ENCODE data around the gene C19orf81.

C19orf81 gene

DNA sequence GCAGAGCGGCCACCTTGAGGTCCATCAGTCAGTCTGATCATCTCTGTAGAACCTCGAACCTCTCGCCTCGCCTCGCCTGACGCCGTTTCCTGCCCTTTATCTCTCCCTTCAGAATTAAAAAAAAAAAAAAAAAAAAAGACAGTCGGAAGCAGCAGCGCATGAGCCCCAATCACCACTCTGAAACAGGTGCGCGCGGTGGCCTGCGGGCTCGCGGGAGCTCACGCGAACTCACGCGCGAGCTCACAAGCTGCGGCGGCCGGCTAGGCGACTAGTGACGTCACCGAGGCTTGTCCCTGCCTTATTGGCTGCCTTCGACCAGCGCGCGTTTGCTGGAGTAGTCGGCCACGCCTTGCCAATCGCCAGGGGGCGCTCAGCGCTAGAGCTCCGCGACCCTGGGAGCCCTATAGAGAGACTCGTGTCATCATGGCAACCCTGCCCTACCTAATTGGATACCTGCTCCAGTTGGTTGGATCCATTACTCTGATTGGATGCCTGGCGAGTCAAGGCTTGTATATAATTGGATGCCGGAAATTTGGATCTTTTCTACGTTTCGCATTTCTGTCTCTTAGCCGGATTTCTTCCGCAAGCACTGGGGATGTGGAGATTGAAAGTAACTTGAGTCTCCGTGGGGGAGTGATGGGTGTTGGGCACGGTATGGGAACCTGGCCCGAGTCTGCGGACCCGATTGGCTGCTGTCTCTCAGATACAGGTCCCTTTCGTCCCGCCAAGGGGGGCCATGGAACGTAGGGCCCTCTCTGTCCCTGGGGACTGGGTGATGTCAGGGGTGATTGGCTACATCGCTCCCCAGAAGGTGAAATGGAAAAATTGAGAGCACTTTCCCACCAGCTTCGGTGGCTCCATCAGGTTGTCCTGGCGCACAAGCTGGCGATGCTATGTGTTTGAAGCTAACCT is 41.1 kb upstream of the C19orf81 start:
- peak overlapping the region; percentile 21 for H3K4me3 ChIP-seq (ENCODE audit: low read depth, low read length)
- CTCF ChIA-PET = interaction anchor here (0.5 to 2.5 kb wide), 41 partner anchors 9 to 1072 kb away, joined by 3 to 16 read pairs (median 4); no protein-coding TSS in a partner anchor
- POLR2A ChIA-PET = interaction anchor here (0.6 to 1.0 kb wide), 11 partner anchors 18 to 1007 kb away, joined by 3 to 12 read pairs (median 6); partner anchors contain the start of genes JOSD2 and POLD1
- TF ChIP-seq KLF9 (tag by site-specific recombination; IDR thresholded peaks at IDR 0.05; ENCODE audit: low read depth) (no peak), ZBTB17 (tag by site-specific recombination; IDR thresholded peaks at IDR 0.05) (no peak), ZNF155 (tag by site-specific recombination; IDR thresholded peaks at IDR 0.05) (no peak), ZNF664 (tag by site-specific recombination; IDR thresholded peaks at IDR 0.05) (no peak), ZNF2 (tag by site-specific recombination; IDR thresholded peaks at IDR 0.05) (0 out of 2 replicates have a peak, but pooled peaks have one; percentile 34), ZFHX2 (tag by site-specific recombination; conservative IDR thresholded peaks at IDR 0.05) (no peak), ZIC2 (tag by site-specific recombination; IDR thresholded peaks at IDR 0.05) (no peak), ZNF248 (tag by site-specific recombination; IDR thresholded peaks at IDR 0.05) (no peak), ZNF558 (tag by site-specific recombination; IDR thresholded peaks at IDR 0.05) (no peak), ZNF175 (tag by site-specific recombination; IDR thresholded peaks at IDR 0.05) (no peak), ZNF366 (tag by site-specific recombination; conservative IDR thresholded peaks at IDR 0.05) (no peak), ZNF548 (tag by site-specific recombination; IDR thresholded peaks at IDR 0.05) (no peak), HOXD13 (CRISPR knock-in tag; IDR thresholded peaks at IDR 0.05; ENCODE audit: borderline replicate concordance) (no peak), ZNF311 (tag by site-specific recombination; IDR thresholded peaks at IDR 0.05; ENCODE audit: borderline replicate concordance) (no peak), KLF10 (tag by site-specific recombination; IDR thresholded peaks at IDR 0.05) (no peak), EGR2 (tag by site-specific recombination; IDR thresholded peaks at IDR 0.05; ENCODE audit: low read depth) (no peak), ZNF76 (tag by site-specific recombination; IDR thresholded peaks at IDR 0.05; ENCODE audit: borderline replicate concordance, low read depth) (no peak), ZNF184 (tag by site-specific recombination; IDR thresholded peaks at IDR 0.05) (no peak), ZEB2 (tag by site-specific recombination; IDR thresholded peaks at IDR 0.05) (no peak)
- TF ChIP-seq, protein P1, sequence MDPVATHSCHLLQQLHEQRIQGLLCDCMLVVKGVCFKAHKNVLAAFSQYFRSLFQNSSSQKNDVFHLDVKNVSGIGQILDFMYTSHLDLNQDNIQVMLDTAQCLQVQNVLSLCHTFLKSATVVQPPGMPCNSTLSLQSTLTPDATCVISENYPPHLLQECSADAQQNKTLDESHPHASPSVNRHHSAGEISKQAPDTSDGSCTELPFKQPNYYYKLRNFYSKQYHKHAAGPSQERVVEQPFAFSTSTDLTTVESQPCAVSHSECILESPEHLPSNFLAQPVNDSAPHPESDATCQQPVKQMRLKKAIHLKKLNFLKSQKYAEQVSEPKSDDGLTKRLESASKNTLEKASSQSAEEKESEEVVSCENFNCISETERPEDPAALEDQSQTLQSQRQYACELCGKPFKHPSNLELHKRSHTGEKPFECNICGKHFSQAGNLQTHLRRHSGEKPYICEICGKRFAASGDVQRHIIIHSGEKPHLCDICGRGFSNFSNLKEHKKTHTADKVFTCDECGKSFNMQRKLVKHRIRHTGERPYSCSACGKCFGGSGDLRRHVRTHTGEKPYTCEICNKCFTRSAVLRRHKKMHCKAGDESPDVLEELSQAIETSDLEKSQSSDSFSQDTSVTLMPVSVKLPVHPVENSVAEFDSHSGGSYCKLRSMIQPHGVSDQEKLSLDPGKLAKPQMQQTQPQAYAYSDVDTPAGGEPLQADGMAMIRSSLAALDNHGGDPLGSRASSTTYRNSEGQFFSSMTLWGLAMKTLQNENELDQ (tag by site-specific recombination; IDR thresholded peaks at IDR 0.05; ENCODE audit: low read depth) = no peak
- TF ChIP-seq, protein P2, sequence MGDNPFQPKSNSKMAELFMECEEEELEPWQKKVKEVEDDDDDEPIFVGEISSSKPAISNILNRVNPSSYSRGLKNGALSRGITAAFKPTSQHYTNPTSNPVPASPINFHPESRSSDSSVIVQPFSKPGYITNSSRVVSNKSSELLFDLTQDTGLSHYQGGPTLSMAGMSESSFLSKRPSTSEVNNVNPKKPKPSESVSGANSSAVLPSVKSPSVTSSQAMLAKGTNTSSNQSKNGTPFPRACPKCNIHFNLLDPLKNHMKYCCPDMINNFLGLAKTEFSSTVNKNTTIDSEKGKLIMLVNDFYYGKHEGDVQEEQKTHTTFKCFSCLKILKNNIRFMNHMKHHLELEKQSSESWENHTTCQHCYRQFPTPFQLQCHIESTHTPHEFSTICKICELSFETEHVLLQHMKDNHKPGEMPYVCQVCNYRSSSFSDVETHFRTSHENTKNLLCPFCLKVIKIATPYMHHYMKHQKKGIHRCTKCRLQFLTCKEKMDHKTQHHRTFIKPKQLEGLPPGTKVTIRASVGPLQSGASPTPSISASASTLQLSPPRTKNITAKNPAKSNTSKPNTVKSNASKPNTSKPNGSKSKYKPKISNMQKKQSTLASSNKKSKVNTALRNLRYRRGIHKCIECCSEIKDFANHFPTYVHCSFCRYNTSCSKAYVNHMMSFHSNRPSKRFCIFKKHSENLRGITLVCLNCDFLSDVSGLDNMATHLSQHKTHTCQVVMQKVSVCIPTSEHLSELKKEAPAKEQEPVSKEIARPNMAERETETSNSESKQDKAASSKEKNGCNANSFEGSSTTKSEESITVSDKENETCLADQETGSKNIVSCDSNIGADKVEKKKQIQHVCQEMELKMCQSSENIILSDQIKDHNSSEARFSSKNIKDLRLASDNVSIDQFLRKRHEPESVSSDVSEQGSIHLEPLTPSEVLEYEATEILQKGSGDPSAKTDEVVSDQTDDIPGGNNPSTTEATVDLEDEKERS (tag by site-specific recombination; IDR thresholded peaks at IDR 0.05) = no peak
- TF ChIP-seq, protein P3, sequence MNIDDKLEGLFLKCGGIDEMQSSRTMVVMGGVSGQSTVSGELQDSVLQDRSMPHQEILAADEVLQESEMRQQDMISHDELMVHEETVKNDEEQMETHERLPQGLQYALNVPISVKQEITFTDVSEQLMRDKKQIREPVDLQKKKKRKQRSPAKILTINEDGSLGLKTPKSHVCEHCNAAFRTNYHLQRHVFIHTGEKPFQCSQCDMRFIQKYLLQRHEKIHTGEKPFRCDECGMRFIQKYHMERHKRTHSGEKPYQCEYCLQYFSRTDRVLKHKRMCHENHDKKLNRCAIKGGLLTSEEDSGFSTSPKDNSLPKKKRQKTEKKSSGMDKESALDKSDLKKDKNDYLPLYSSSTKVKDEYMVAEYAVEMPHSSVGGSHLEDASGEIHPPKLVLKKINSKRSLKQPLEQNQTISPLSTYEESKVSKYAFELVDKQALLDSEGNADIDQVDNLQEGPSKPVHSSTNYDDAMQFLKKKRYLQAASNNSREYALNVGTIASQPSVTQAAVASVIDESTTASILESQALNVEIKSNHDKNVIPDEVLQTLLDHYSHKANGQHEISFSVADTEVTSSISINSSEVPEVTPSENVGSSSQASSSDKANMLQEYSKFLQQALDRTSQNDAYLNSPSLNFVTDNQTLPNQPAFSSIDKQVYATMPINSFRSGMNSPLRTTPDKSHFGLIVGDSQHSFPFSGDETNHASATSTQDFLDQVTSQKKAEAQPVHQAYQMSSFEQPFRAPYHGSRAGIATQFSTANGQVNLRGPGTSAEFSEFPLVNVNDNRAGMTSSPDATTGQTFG (tag by site-specific recombination; IDR thresholded peaks at IDR 0.05; ENCODE audit: borderline replicate concordance) = no peak
- TF ChIP-seq, protein P4, sequence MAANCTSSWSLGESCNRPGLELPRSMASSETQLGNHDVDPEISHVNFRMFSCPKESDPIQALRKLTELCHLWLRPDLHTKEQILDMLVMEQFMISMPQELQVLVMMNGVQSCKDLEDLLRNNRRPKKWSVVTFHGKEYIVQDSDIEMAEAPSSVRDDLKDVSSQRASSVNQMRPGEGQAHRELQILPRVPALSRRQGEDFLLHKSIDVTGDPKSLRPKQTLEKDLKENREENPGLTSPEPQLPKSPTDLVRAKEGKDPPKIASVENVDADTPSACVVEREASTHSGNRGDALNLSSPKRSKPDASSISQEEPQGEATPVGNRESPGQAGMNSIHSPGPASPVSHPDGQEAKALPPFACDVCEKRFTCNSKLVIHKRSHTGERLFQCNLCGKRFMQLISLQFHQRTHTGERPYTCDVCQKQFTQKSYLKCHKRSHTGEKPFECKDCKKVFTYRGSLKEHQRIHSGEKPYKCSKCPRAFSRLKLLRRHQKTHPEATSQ (tag by site-specific recombination; IDR thresholded peaks at IDR 0.05) = no peak
- TF ChIP-seq, protein P5, sequence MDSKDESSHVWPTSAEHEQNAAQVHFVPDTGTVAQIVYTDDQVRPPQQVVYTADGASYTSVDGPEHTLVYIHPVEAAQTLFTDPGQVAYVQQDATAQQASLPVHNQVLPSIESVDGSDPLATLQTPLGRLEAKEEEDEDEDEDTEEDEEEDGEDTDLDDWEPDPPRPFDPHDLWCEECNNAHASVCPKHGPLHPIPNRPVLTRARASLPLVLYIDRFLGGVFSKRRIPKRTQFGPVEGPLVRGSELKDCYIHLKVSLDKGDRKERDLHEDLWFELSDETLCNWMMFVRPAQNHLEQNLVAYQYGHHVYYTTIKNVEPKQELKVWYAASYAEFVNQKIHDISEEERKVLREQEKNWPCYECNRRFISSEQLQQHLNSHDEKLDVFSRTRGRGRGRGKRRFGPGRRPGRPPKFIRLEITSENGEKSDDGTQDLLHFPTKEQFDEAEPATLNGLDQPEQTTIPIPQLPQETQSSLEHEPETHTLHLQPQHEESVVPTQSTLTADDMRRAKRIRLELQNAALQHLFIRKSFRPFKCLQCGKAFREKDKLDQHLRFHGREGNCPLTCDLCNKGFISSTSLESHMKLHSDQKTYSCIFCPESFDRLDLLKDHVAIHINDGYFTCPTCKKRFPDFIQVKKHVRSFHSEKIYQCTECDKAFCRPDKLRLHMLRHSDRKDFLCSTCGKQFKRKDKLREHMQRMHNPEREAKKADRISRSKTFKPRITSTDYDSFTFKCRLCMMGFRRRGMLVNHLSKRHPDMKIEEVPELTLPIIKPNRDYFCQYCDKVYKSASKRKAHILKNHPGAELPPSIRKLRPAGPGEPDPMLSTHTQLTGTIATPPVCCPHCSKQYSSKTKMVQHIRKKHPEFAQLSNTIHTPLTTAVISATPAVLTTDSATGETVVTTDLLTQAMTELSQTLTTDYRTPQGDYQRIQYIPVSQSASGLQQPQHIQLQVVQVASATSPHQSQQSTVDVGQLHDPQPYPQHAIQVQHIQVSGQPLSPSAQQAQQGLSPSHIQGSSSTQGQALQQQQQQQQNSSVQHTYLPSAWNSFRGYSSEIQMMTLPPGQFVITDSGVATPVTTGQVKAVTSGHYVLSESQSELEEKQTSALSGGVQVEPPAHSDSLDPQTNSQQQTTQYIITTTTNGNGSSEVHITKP (tag by site-specific recombination; IDR thresholded peaks at IDR 0.05) = peak; percentile 49

More for the DNA sequence above, 41.1 kb upstream of the C19orf81 start:
- Histone ChIP-seq H3K27ac (ENCODE audit: extremely low read depth, low read depth, low read length) (no peak overlapping the region), H3K36me3 (ENCODE audit: control insufficient read depth in 2 of 2, insufficient read depth in 1 of 2, low read length in 2 of 2) (no peaks in the 10 kb centered on the region), H3K4me1 (ENCODE audit: control insufficient read depth, insufficient read depth, low read length) (no peaks in the 10 kb centered on the region), H3K9me3 (ENCODE audit: control insufficient read depth, insufficient read depth, low read depth, low read length) (no peaks in the 10 kb centered on the region)
